Measurements from ENCODE around the gene LTBR. TPM values are rescaled to one million over a fixed set of nuclear protein-coding genes. Genes with fewer than 3 reads are reported as not detected.

The LTBR gene
- total RNA-seq, 1 experiment from 2014 or later, result 4.8 TPM

DNA sequence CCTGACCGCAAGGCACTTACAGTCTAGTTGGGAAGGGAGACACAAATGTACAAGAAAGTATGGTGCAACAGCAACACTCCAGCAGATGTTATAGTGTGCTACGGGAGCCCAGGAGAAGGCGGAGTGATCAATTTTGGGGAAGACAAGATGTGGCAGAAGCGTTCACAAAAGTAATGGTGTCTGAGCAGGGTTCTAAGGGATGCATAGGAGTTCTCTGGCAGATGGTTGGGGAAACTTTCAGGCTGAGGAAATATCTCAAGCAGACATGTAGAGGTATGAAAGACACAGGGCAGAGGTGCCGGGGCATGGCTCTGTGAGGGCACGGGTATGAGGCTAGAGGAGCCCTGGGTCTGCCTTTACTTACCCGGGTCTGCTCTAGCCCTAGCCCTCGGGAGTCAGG lies 37.0 kb upstream of the LTBR start:
- no peaks in the 10 kb centered on the region for H3K23me2 ChIP-seq (ENCODE audit: insufficient read length, low read depth, low read length, poor library complexity, severe bottlenecking)
- H3K4me3 Mint-ChIP-seq, result no peak overlapping the region
- H3K14ac ChIP-seq (ENCODE audit: insufficient read depth, low read length), result no peak overlapping the region
- H3K4me1 ChIP-seq (ENCODE audit: insufficient read depth, low read length), result peaks cover 3% of the 10 kb centered on the region; the same call in 1 of the 2 replicates
- H2BK120ac ChIP-seq (ENCODE audit: low read depth, low read length, poor library complexity, severe bottlenecking), result no peak overlapping the region
- no peaks in the 10 kb centered on the region for H3K79me1 ChIP-seq (ENCODE audit: insufficient read depth, low read depth, low read length, poor library complexity, severe bottlenecking)
- no peak overlapping the region for H3K56ac ChIP-seq (ENCODE audit: insufficient read length, low read depth, low read length)
- H4K20me1 ChIP-seq (ENCODE audit: control insufficient read depth, insufficient read depth, insufficient read length), result no peaks in the 10 kb centered on the region
- H3K27me3 ChIP-seq (ENCODE audit: insufficient read depth, low read length), result no peaks in the 10 kb centered on the region
- TF ChIP-seq, protein P1, sequence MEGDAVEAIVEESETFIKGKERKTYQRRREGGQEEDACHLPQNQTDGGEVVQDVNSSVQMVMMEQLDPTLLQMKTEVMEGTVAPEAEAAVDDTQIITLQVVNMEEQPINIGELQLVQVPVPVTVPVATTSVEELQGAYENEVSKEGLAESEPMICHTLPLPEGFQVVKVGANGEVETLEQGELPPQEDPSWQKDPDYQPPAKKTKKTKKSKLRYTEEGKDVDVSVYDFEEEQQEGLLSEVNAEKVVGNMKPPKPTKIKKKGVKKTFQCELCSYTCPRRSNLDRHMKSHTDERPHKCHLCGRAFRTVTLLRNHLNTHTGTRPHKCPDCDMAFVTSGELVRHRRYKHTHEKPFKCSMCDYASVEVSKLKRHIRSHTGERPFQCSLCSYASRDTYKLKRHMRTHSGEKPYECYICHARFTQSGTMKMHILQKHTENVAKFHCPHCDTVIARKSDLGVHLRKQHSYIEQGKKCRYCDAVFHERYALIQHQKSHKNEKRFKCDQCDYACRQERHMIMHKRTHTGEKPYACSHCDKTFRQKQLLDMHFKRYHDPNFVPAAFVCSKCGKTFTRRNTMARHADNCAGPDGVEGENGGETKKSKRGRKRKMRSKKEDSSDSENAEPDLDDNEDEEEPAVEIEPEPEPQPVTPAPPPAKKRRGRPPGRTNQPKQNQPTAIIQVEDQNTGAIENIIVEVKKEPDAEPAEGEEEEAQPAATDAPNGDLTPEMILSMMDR (conservative IDR thresholded peaks at IDR 0.05), result no peak
- H4K91ac ChIP-seq (ENCODE audit: insufficient read length, low read depth, low read length), result no peak overlapping the region
- H3K9me3 Mint-ChIP-seq, result no peaks in the 10 kb centered on the region
- H3K23ac ChIP-seq (ENCODE audit: insufficient read length, low read depth, low read length), result no peak overlapping the region
- no peak overlapping the region for H3K4me2 ChIP-seq (ENCODE audit: insufficient read depth, insufficient read length, low read length)
- H2BK20ac ChIP-seq (ENCODE audit: low read depth, low read length, poor library complexity, severe bottlenecking), result no peak overlapping the region
- no peak overlapping the region for H2BK12ac ChIP-seq (ENCODE audit: insufficient read length, low read depth, low read length)
- no peaks in the 10 kb centered on the region for H3K9me3 ChIP-seq (ENCODE audit: control insufficient read depth, low read depth, low read length)
- whole genome bisulfite sequencing (ENCODE audit: extremely low coverage, insufficient read length, low lambda C conversion rate), result no CpG with 5 or more reads among the region's 8 CpGs
- no peaks in the 10 kb centered on the region; the same call in 1 of the 2 replicates for H3K27me3 Mint-ChIP-seq (ENCODE audit: low read depth)
- no peak overlapping the region; a peak in 1 of 7 replicates for H3K27ac Mint-ChIP-seq
- no peak overlapping the region for H3T11ph ChIP-seq (ENCODE audit: low read length)
- peaks cover 13 to 39% (median 34%) of the 10 kb centered on the region in 3 experiments; a peak in 6 of 7 replicates for H3K36me3 Mint-ChIP-seq (ENCODE audit: insufficient read depth in 1 of 3, low read depth in 3 of 3)
- peaks cover 22 to 26% of the 10 kb centered on the region in 2 experiments for H3K4me1 Mint-ChIP-seq
- no peak overlapping the region for H2BK15ac ChIP-seq (ENCODE audit: low read depth, low read length)
- no peak overlapping the region for H3K4ac ChIP-seq (ENCODE audit: low read depth, low read length)
- H3K27ac ChIP-seq (ENCODE audit: insufficient read length, low read depth, low read length), result no peak overlapping the region
- no peak for DNase-seq
- no peaks in the 10 kb centered on the region for H3K79me2 ChIP-seq (ENCODE audit: insufficient read depth, low read length)
- no peak overlapping the region for H2AK5ac ChIP-seq (ENCODE audit: insufficient read length, low read length)
- H2BK5ac ChIP-seq (ENCODE audit: insufficient read length, low read length), result no peak overlapping the region
- H4K8ac ChIP-seq (replicated peaks; ENCODE audit: insufficient read length, low read depth, low read length), result no peak overlapping the region
- no peak overlapping the region for H3K9ac ChIP-seq (ENCODE audit: extremely low read depth, insufficient read length, low read length)
- H4K5ac ChIP-seq (ENCODE audit: insufficient read length, low read depth, low read length), result no peak overlapping the region
- no peak overlapping the region for H2AFZ ChIP-seq (ENCODE audit: low read length)
- no peak overlapping the region for H3K18ac ChIP-seq (ENCODE audit: insufficient read length, low read depth, low read length)

All from H9 (cell line).